H9 (cell line): ENCODE measurements around the gene PUM1. TPM values are rescaled to one million over a fixed set of nuclear protein-coding genes. Genes with fewer than 3 reads are reported as not detected.
"Not testable (repeated sequence)": the region's sequence is repeated elsewhere in the genome, so short reads cannot be mapped to it uniquely, and the experiment has no call there.

ENCODE experiments used
- DNase-seq: peaks from one replicate; pipeline ENCODE4 v3.0.0-alpha.2; 2017
- H2AFZ ChIP-seq: one replicate; pipeline ENCODE4 v1.6.1; 2013; ENCODE audit warnings: mild to moderate bottlenecking, low read length, control low read depth, moderate library complexity
- H2AK5ac ChIP-seq: 2 replicates; pipeline ENCODE4 v1.6.1; 2013; ENCODE audit warnings: low read length, control low read depth, mixed read lengths; ENCODE audit not compliant: insufficient read length
- H2BK120ac ChIP-seq: one replicate; pipeline ENCODE4 v1.6.1; 2013; ENCODE audit warnings: low read depth, mild to moderate bottlenecking, low read length, control low read depth, inconsistent platforms; ENCODE audit not compliant: poor library complexity, severe bottlenecking
- H2BK12ac ChIP-seq: 2 replicates; pipeline ENCODE4 v1.6.1; 2013; ENCODE audit warnings: low read length, control low read depth, mixed read lengths, low read depth; ENCODE audit not compliant: insufficient read length
- H2BK15ac ChIP-seq: 2 replicates; pipeline ENCODE4 v1.6.1; 2013; ENCODE audit warnings: low read depth, low read length, control low read depth
- H2BK20ac ChIP-seq: one replicate; pipeline ENCODE4 v1.6.1; 2013; ENCODE audit warnings: low read depth, mild to moderate bottlenecking, low read length, control low read depth, inconsistent platforms; ENCODE audit not compliant: poor library complexity, severe bottlenecking
- H2BK5ac ChIP-seq: 2 replicates; pipeline ENCODE4 v1.6.1; 2013; ENCODE audit warnings: low read length, control low read depth, mixed read lengths; ENCODE audit not compliant: insufficient read length
- H3K14ac ChIP-seq: 2 replicates; pipeline ENCODE4 v1.6.1; 2013; ENCODE audit warnings: low read length, control low read depth; ENCODE audit not compliant: insufficient read depth
- H3K18ac ChIP-seq: 2 replicates; pipeline ENCODE4 v1.6.1; 2013; ENCODE audit warnings: low read depth, mild to moderate bottlenecking, mixed read lengths, low read length, control low read depth; ENCODE audit not compliant: insufficient read length
- H3K23ac ChIP-seq: 2 replicates; pipeline ENCODE4 v1.6.1; 2013; ENCODE audit warnings: low read length, control low read depth, mixed read lengths, low read depth; ENCODE audit not compliant: insufficient read length
- H3K23me2 ChIP-seq: 2 replicates; pipeline ENCODE4 v1.6.1; 2013; ENCODE audit warnings: low read depth, mild to moderate bottlenecking, mixed read lengths, low read length, control low read depth; ENCODE audit not compliant: insufficient read length, poor library complexity, severe bottlenecking
- H3K27ac ChIP-seq: 2 replicates; pipeline ENCODE4 v1.5.1; 2013; ENCODE audit warnings: low read length, control low read depth, mixed read lengths, low read depth; ENCODE audit not compliant: insufficient read length
- H3K27me3 ChIP-seq: 2 replicates; pipeline ENCODE4 v1.6.1; 2013; ENCODE audit warnings: low read length, control low read depth, inconsistent platforms; ENCODE audit not compliant: insufficient read depth
- H3K4ac ChIP-seq: 2 replicates; pipeline ENCODE4 v1.6.1; 2013; ENCODE audit warnings: low read depth, mild to moderate bottlenecking, control low read depth, inconsistent platforms, low read length, moderate library complexity
- H3K4me1 ChIP-seq: 2 replicates; pipeline ENCODE4 v1.6.1; 2013; ENCODE audit warnings: low read length, control low read depth, inconsistent platforms; ENCODE audit not compliant: insufficient read depth
- H3K4me2 ChIP-seq: 2 replicates; pipeline ENCODE4 v1.6.1; 2013; ENCODE audit warnings: low read length, control low read depth, mixed read lengths; ENCODE audit not compliant: insufficient read length, insufficient read depth
- H3K56ac ChIP-seq: 2 replicates; pipeline ENCODE4 v1.6.1; 2013; ENCODE audit warnings: low read depth, mild to moderate bottlenecking, mixed read lengths, low read length, control low read depth; ENCODE audit not compliant: insufficient read length
- H3K79me1 ChIP-seq: 2 replicates; pipeline ENCODE4 v1.6.1; 2013; ENCODE audit warnings: low read depth, mild to moderate bottlenecking, moderate library complexity, low read length, control low read depth, inconsistent platforms; ENCODE audit not compliant: insufficient read depth, poor library complexity, severe bottlenecking
- H3K79me2 ChIP-seq: 2 replicates; pipeline ENCODE4 v1.6.1; 2013; ENCODE audit warnings: low read length, control low read depth, inconsistent platforms; ENCODE audit not compliant: insufficient read depth
- H3K9ac ChIP-seq: 2 replicates; pipeline ENCODE4 v1.6.1; 2013; ENCODE audit warnings: low read length, control low read depth, mixed read lengths; ENCODE audit not compliant: insufficient read length; ENCODE audit errors: extremely low read depth
- H3K9me3 ChIP-seq: one replicate; pipeline ENCODE4 v1.6.1; 2013; ENCODE audit warnings: low read depth, low read length, inconsistent platforms; ENCODE audit not compliant: control insufficient read depth
- H3T11ph ChIP-seq: one replicate; pipeline ENCODE4 v1.6.1; 2013; ENCODE audit warnings: mild to moderate bottlenecking, low read length, control low read depth, inconsistent platforms
- H4K20me1 ChIP-seq: one replicate; pipeline ENCODE4 v1.6.1; 2013; ENCODE audit not compliant: control insufficient read depth, insufficient read length, insufficient read depth
- H4K5ac ChIP-seq: 2 replicates; pipeline ENCODE4 v1.6.1; 2013; ENCODE audit warnings: low read depth, mild to moderate bottlenecking, mixed read lengths, low read length, control low read depth; ENCODE audit not compliant: insufficient read length
- H4K8ac ChIP-seq: replicated peaks from 2 replicates; pipeline ENCODE4 v1.6.1; 2013; ENCODE audit warnings: low read length, control low read depth, mixed read lengths, low read depth; ENCODE audit not compliant: insufficient read length
- H4K91ac ChIP-seq: 2 replicates; pipeline ENCODE4 v1.6.1; 2013; ENCODE audit warnings: low read depth, mild to moderate bottlenecking, moderate library complexity, mixed read lengths, low read length, control low read depth; ENCODE audit not compliant: insufficient read length
- H3K27ac Mint-ChIP-seq, 3 experiments: 2 replicates in 2 of 3; 3 replicates in 1 of 3; pipeline ENCODE4 v1.8.0; 2020 to 2021; ENCODE audit warnings: mixed read lengths in 3 of 3, mild to moderate bottlenecking in 1 of 3, moderate library complexity in 1 of 3
- H3K27me3 Mint-ChIP-seq: 2 replicates; pipeline ENCODE4 v1.8.0; 2021; ENCODE audit warnings: low read depth, mild to moderate bottlenecking, moderate library complexity, mixed read lengths
- H3K36me3 Mint-ChIP-seq, 3 experiments: 2 replicates in 2 of 3; 3 replicates in 1 of 3; pipeline ENCODE4 v1.8.0; 2020 to 2021; ENCODE audit warnings: low read depth in 3 of 3, mixed read lengths in 3 of 3; ENCODE audit not compliant: insufficient read depth in 1 of 3
- H3K4me1 Mint-ChIP-seq, 2 experiments: 2 replicates each; pipeline ENCODE4 v1.8.0; 2020; ENCODE audit warnings: mixed read lengths in 2 of 2
- H3K4me3 Mint-ChIP-seq, 2 experiments: 2 replicates in 1 of 2; 3 replicates in 1 of 2; pipeline ENCODE4 v1.8.0; 2020 to 2021; ENCODE audit warnings: mild to moderate bottlenecking in 2 of 2, mixed read lengths in 2 of 2, moderate library complexity in 1 of 2
- H3K9me3 Mint-ChIP-seq, 2 experiments: 2 replicates in 1 of 2; 3 replicates in 1 of 2; pipeline ENCODE4 v1.8.0; 2020; ENCODE audit warnings: mild to moderate bottlenecking in 2 of 2, mixed read lengths in 2 of 2, moderate library complexity in 1 of 2
- WGBS: extraction: QIAGEN DNeasy Blood & Tissue Kit; methylation state at CpG from one replicate; pipeline ENCODE4 v1.1.7; 2013; ENCODE audit warnings: missing lambda C conversion rate, low lambda C conversion rate, mixed read lengths; ENCODE audit not compliant: insufficient read length; ENCODE audit errors: extremely low coverage; 5-methylcytosine and 5-hydroxymethylcytosine counted together
- total RNA-seq: library from RNA; stranded (reverse); gene quantifications from 2 replicates; pipeline ENCODE4 v1.2.1, GENCODE V29; 2021
- TF ChIP-seq, protein P1 (sequence below): fragments of 200-600 bp; sonication (generic); conservative IDR thresholded peaks from 3 replicates; pipeline ENCODE4 v1.8.0; 2021; ENCODE audit warnings: antibody characterized with exemption, mild to moderate bottlenecking

Gene PUM1
- total RNA-seq, 1 experiment from 2014 or later = 164 TPM

DNA sequence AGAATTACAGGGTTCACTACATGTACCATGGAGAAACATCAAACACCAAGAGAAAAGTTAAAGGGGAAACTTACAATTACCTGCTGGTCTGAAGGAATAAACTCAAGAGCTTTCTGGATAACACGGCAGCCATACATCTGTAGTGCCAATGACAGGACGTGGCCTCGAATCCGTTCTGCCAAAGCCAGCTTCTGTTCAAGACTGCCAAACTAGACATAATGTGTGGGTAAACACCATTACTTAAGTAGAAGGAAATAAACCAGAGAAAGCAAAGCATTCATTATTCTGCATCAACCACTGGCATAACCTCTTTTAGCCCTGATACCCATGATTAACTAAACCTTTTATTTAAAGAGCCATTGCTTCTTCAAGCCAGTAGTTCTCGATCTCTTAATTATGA is 115.5 kb downstream of the PUM1 start:
- no peak overlapping the region for H3K14ac ChIP-seq
- no peak overlapping the region for H2BK20ac ChIP-seq
- no peaks in the 10 kb centered on the region for H3K4me1 ChIP-seq
- no peak overlapping the region for H2BK120ac ChIP-seq
- H3K18ac ChIP-seq = no peak overlapping the region
- H2BK15ac ChIP-seq = no peak overlapping the region
- H4K91ac ChIP-seq = no peak overlapping the region
- H2BK12ac ChIP-seq = no peak overlapping the region
- no peak overlapping the region for H2AFZ ChIP-seq
- TF ChIP-seq, protein P1, sequence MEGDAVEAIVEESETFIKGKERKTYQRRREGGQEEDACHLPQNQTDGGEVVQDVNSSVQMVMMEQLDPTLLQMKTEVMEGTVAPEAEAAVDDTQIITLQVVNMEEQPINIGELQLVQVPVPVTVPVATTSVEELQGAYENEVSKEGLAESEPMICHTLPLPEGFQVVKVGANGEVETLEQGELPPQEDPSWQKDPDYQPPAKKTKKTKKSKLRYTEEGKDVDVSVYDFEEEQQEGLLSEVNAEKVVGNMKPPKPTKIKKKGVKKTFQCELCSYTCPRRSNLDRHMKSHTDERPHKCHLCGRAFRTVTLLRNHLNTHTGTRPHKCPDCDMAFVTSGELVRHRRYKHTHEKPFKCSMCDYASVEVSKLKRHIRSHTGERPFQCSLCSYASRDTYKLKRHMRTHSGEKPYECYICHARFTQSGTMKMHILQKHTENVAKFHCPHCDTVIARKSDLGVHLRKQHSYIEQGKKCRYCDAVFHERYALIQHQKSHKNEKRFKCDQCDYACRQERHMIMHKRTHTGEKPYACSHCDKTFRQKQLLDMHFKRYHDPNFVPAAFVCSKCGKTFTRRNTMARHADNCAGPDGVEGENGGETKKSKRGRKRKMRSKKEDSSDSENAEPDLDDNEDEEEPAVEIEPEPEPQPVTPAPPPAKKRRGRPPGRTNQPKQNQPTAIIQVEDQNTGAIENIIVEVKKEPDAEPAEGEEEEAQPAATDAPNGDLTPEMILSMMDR = no peak
- no peak overlapping the region for H3K9ac ChIP-seq
- Mint-ChIP-seq H3K4me1 (no peaks in the 10 kb centered on the region), H3K27ac (no peak overlapping the region), H3K27me3 (no peaks in the 10 kb centered on the region), H3K9me3 (no peaks in the 10 kb centered on the region), H3K36me3 (peaks cover 53 to 90% (median 87%) of the 10 kb centered on the region in 3 experiments; a peak in 6 of 7 replicates), H3K4me3 (no peak overlapping the region)
- H3K27me3 ChIP-seq = no peaks in the 10 kb centered on the region
- H2AK5ac ChIP-seq = no peak overlapping the region
- no peak overlapping the region for H3T11ph ChIP-seq
- peaks cover 11% of the 10 kb centered on the region for H3K79me1 ChIP-seq
- no peaks in the 10 kb centered on the region for H3K23me2 ChIP-seq
- no peak overlapping the region for H2BK5ac ChIP-seq
- H4K20me1 ChIP-seq = no peaks in the 10 kb centered on the region
- no peak overlapping the region for H3K23ac ChIP-seq
- WGBS = no CpG with 5 or more reads among the region's 5 CpGs
- H3K9me3 ChIP-seq = no peaks in the 10 kb centered on the region
- H4K8ac ChIP-seq = no peak overlapping the region
- no peak overlapping the region for H3K4ac ChIP-seq
- H3K27ac ChIP-seq = no peak overlapping the region
- H4K5ac ChIP-seq = no peak overlapping the region
- no peak overlapping the region for H3K56ac ChIP-seq
- no peak for DNase-seq
- no peak overlapping the region for H3K4me2 ChIP-seq
- H3K79me2 ChIP-seq = no peaks in the 10 kb centered on the region

DNA sequence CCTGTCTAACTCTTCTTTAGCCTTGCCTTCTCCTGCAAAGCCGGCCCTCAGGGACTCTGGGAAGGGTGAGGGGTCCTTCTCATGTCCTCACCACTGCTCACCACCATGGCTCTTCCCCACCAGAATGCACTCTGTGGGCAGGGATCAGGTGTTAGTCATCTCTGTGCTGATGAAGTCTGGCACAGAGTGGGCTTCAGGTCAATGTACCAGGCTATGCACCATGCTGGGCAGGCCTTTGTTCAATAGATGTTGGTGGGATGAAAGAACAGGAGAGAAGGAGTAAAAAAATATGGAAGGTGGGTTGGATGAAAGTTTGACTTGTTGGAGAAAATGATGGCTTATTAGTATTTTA is 116.1 kb downstream of the PUM1 start:
- H3K4me1 Mint-ChIP-seq, H3K4ac ChIP-seq, H3K27ac ChIP-seq, H3K9me3 ChIP-seq, H4K20me1 ChIP-seq, H3K27me3 Mint-ChIP-seq, H2BK20ac ChIP-seq, H3K79me2 ChIP-seq, H3K23me2 ChIP-seq, H3T11ph ChIP-seq, H3K4me3 Mint-ChIP-seq, H2BK5ac ChIP-seq, H2AFZ ChIP-seq, H3K27me3 ChIP-seq, H3K4me1 ChIP-seq, H3K9ac ChIP-seq, H2BK120ac ChIP-seq, DNase-seq, H3K14ac ChIP-seq, H2BK15ac ChIP-seq, H3K4me2 ChIP-seq, H4K8ac ChIP-seq, H2AK5ac ChIP-seq, H3K27ac Mint-ChIP-seq, H4K91ac ChIP-seq, H3K18ac ChIP-seq, H3K9me3 Mint-ChIP-seq, H3K56ac ChIP-seq, H2BK12ac ChIP-seq, H4K5ac ChIP-seq, H3K23ac ChIP-seq: not testable (repeated sequence)
- peaks cover 54 to 90% (median 89%) of the 10 kb centered on the region in 3 experiments; a peak in 6 of 7 replicates for H3K36me3 Mint-ChIP-seq
- peaks cover 11% of the 10 kb centered on the region for H3K79me1 ChIP-seq
- WGBS = no CpG with 5 or more reads among the region's 1 CpG
